ENCODE measurements around the gene CHTF18.
"Not testable (repeated sequence)": the region's sequence is repeated elsewhere in the genome, so short reads cannot be mapped to it uniquely, and the experiment has no call there.

Gene CHTF18

DNA sequence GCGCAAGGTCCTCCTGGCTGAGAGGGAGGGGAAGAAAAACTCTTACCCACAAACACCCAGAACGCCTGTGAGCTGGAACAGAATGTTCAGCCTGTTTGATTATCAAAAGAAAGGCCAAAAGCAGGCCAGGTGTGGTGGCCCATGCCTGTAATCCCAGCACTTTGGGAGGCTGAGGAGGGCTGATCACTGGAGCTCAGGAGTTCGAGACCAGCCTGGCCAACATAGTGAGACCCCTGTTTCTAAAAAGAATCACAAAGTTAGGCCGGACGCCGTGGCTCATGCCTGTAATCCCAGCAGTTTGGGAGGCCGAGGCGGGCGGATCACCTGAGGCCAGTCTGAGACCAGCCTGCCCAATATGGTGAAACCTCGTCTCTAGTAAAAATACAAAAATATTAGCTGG is 12.1 kb upstream of the CHTF18 start:
- not testable (repeated sequence) for DNase-seq (ENCODE audit: low read depth)

DNA sequence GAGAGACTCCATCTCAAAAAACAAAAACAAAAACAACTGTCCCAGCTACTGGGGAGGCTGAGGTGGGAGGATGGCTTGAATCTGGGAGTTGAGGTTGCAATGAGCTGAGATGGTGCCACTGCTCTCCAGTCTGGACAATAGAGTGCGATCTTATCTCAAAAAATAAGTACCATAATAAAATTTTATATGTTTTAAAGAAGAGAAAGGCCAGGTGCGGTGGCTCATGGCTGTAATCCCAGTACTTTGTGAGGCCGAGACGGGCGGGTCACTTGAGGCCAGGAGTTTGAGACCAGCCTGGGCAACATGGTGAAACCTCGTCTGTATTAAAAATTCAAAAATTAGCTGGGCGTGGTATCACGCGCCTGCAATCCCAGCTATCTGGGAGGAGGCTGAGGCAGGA is 11.6 kb upstream of the CHTF18 start:
- no peak for DNase-seq (ENCODE audit: low read depth)

DNA sequence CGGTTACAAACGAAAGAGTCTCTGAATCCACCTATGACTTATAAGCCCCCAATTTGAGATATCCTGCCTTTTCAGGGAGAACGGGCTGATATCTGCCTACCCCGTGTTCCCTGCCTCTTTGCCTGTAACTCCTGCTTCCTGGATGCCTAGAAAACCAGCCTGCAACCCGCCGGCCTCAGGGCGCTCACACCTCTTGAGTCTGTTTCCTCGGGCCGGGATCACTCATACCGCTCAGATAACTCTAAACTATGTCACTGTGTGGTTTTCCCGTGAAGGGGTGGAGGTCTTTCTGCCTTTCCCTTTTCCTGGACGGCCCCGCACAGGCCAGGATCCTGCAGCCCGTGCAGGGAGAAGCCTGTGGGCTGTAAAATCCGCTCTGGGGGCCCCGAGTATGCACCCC is 10.6 kb upstream of the CHTF18 start:
- DNase-seq (ENCODE audit: low read depth) = no peak

DNA sequence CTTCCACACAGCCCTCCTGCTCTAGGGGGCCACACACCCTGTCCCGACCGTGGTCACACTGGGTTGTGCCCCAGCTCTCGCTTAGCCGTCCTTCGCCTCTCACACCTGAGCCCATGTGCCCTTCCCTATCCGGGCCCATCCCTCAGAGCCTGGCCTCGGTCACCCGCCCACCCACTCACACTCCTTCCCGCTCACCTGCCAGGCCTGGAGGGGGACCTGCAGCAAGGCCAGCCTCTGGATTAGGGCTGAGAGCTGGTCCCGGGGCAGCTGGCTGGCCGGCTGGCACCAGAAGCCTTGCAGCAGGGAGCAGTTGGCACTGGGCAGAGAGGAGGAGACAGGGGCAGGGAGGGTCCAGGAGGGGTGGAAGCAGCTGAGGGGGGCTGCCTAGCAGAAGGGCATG is 10.0 kb upstream of the CHTF18 start:
- DNase-seq (ENCODE audit: low read depth) = no peak

DNA sequence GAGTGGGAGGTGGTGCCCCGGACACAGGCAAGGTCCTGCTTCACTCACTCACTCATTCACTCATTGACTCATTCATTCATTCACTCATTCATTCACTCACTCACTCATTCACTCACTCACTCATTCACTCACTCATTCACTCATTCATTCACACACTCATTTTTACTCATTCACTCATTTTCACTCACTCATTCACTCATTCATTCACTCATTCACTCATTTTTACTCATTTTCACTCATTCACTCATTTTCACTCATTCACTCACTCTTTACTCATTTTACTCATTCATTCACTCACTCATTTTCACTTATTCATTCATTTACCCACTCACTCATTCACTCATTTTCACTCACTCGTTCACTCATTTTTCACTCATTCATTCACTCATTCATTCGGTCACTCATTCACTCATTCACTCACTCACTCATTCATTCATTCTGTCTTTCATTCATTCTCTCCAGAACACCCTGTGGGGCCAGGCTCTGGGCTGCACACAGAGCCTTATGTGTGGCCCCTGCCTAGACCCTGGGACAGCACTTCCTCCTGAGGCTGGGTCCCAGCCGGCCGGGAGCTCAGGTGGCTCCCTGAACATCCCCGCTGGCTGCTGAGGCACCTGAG is 9.4 kb upstream of the CHTF18 start:
- DNase-seq (ENCODE audit: low read depth) = no peak

DNA sequence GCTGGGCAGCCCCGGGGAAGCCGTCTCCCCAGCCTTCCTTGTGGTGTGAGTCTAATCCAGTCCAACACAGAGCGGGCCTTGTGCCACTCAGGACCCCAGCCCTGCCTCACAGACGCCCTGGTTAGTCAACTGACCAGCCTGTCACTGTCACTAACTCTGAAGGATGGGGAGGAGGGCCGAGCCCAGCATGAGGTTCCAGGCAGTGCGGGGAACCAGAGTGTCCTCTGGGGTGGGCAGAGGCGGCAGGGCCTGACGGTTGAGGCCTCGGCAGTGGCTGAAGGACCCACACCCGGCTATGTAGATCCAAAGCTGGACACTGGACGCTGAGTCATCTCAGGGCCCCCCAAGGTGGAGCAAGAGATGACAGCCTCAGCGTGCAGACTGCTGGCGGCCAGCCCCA is 8.9 kb upstream of the CHTF18 start:
- DNase-seq (ENCODE audit: low read depth) = no peak

DNA sequence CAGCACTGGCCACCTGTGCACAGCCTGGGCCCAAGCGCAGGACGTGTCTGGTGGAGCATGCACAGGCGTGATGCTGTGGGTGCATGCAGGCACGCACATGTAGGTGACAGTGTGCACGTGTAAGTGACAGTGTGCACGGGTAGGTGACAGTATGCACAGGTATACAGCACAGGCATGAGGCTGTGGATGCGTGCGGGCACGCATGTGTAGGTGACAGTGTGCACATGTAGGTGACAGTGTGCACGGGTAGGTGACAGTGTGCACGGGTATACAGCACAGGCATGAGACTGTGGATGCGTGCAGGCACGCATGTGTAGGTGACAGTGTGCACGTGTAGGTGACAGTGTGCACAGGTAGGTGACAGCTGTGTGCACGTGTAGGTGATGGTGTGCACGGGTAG is 8.1 kb upstream of the CHTF18 start:
- no peak for DNase-seq (ENCODE audit: low read depth)

DNA sequence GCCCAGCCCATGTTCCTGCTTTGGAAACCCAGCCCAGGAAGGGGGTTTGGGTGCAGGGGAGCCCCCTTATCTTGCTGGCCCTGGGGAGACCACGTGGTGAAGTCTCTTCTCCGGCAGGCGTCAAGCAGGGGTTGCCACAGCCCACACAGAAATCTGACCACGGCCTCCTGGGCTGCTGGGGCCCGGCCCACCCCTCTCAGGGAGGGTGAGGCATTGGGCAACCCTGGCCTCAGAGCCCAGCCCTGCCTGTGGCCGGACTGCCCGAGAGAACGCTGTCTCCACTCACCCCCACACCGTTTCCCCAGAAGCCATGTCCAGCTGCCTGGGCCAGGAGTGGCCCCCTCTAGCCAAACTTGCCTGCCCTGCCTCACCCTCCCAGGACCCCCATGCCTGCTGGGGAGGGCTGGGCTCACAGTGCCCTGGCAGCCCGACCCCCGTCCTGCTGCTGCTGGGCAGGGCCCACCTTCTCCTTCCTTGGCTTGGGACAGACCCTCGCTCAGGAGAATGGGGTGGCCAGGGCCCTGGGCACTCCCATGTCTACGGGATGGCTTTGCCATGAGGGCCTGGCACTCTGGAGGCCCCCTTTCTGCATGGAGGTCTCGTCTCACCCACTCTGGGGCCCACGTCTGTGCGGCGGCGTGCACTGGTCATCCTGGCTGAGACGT is 6.9 kb upstream of the CHTF18 start:
- no peak for DNase-seq (ENCODE audit: low read depth)

DNA sequence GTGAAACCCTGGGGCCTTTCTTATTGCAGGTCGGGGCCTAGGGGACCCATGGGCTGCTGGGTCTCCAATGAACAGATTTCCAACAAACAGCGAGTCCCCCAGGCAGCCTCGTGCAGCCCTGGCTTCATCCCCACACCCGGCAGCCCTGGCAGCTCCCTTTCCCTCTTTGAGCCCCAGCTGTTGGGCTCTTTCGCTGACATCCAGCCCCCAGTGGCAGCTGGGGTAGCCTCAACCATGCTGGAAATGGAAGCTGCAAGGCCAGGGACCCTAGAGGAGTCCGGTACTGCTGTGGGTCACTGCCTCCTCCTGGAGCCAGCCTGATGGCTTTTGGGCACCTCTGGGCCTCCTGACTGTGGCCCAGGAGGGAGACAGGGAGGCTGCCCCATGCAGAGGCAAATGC is 6.2 kb upstream of the CHTF18 start:
- DNase-seq (ENCODE audit: low read depth) = no peak

DNA sequence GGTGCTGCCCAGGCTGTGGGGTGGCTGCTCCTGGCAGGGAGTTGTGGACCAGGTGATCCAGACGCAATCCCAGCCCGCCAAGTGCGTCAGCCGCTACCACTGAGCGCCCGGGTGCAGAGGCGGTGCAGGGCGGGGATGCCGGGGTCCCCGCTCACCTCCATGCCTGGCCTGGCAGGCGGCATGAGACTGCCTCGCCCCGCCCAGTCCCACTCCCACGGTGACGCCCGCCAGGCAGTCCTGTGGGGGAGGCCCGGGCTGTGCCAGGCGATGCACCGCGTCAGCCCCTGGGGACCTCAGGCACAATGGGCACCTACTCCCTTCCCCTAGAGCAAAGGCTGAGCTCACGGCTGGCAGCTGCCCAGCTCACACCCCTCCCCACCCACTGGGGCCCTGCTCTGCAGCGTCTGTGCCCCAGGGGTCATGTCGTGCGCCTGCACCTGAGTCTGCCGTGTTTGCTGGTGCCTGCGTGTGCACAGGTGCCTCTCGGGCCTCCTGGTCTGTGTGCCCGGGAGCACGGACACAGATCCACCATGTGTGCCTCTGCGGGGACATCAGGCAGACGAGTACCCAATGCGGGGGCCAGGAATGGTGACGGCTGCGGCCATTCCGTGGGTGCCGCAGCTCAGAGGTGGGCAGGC is 5.5 kb upstream of the CHTF18 start:
- no peak for DNase-seq (ENCODE audit: low read depth)

DNA sequence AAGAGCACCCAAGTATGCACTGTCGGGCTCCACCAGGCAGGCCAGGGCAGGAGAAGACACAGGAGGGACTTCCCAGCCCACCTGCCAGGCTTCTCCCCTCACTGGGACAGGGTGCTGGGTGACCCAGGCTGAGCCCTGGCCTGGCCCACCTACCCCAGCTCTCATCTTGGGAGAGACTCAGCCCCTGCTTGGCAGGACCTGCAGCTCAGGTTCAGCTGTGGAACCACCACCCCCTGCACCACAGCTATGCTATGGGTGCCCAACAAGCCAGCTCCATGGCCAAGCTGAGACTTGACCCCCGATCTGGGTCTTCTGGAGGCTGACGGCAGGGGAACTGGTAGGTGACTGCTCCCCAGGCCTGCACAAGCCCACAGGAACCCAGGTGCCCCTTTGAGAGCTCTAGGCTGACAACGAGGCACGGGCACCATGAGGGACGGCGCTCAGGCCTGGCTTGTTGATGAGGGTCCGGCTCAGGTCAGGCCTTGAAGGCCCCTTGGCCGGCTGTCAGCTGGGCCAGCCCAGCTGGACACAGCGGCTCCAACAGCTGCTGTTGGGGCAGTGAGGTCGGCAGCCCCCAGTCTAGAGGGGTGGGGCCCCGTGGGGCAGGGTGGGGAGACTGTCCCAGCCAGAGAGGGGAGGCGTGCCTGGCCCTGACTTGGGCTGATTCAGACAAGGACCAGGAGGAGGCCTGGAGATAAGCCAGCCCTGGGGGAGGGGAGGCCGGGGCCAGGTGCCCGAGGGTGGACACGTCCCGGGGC is 4.8 kb upstream of the CHTF18 start:
- DNase-seq (ENCODE audit: low read depth) = no peak

DNA sequence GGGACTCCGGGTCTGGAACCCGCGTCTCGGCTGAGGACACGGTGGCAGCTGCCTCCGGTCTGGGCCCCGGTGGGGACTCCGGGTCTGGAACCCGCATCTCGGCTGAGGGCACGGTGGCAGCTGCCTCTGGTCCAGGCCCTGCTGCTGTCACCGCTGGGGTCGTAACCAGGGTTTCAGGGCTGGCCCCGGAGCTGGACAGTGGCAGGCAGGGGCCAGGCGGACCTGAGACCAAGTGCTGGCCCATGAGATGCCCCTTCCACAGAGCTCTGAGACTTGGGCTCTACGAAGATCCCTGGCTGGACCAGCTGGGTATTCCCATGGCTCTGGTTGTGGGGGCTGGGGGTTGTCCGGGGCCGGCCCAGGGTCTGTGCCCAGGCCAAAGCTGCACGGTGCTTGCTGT is 4.0 kb upstream of the CHTF18 start:
- DNase-seq (ENCODE audit: low read depth) = no peak

DNA sequence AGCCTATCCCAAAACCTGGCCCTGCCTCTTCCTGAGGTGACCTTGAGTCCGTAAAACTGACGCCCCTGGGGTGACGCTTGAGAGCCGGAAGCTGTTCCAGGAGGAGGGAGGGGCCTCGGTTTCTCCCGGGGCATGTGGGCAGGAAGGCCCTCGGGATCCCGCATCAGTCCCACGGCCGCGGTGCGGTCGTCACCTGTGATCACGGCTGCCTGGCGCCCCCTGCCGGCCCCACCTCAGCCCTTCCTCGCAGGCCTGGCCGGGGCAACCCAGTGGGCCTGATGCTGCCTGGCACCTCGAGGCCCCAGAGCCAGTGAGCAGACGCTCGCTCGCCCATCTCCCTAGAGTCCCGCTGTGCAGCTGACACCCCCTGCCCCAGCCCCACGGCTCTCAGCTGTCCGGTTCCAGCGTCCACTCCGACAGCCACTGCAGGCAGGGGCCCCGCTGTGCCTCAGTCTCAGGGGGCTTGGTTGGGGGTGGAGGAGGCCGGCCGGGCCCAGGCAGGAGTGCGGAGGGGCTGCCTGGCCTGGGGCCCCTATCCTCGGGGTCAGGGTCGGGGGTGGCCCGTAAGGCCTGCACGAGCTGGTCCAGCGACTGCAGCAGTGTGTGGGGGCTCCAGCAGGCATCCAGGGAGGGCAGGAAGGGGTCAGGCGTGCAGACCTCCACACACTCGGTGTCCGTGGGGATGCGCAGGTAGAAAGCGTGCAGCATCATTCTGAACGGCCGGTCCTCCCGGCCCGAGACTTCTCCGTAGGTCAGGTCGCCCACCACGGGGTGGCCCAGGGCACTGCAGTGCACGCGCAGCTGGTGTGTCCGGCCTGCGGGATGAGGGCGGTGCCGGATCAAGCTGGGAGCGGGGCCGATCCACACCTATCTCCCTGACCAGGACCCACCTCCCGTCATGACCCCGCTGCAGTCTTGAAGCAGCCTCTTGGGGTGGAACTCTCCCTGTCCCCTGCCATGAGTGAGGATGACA is 2.6 kb upstream of the CHTF18 start:
- DNase-seq (ENCODE audit: low read depth) = peak; percentile 54

DNA sequence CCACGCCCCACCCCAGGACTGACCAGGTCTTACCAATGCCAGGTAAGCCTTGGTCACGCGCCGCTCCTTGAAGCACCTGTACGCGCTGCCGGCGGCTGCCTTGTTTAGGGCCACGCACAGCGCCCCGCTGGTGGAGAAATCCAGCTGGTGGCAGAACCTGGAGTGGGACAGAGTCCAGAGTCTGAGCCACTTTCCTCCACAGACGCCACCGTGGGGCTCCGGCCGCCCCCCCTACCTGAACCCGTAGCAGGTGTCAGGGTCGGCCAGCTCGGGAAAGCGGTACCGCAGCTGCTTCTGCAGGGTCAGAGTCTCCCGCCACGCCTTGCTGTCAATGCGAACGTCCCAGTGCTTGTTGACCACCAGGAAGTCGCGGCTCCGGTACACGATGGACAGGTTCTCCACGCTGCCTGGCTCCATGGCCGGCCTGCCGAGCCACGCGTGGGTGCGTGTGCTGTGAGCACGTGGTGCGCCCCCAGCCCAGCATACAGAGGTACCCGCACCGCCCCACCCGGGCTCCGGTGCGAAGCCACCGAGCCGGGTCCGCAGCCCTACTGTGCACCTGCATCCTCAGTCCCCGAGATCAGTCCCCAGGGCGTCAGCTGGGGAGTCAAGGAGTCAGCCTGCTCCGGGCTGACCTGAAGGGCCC is 976 bp upstream of the CHTF18 start:
- no peak for DNase-seq (ENCODE audit: low read depth)

DNA sequence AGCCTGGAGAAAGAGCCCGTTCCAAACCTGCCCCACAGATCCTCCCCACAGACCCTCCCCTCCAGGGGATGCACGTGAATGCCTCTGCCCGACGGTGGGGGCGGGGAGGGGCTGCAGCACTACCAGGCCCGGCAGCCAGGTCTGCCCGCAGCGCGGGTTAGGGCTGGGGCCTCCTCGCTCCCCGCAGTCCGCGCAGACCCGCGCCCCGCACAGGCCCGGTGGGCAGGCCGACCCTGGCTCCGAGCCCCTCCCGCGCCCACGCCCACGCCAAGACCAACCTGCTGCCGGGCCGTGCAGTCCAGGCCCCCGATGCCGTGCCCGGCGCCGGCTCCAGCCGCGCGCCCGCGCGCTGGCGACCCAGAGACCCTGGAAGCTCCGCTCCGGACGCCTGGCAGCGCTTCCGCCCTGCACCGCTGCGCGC is 432 bp upstream of the CHTF18 start, which contains the start of gene RPUSD1:
Gene RPUSD1, minus strand, starts transcription at position 404 of the 421 bp plus-strand sequence. CDS start 644 bp downstream, outside the sequence.
- no peak for DNase-seq (ENCODE audit: low read depth)

DNA sequence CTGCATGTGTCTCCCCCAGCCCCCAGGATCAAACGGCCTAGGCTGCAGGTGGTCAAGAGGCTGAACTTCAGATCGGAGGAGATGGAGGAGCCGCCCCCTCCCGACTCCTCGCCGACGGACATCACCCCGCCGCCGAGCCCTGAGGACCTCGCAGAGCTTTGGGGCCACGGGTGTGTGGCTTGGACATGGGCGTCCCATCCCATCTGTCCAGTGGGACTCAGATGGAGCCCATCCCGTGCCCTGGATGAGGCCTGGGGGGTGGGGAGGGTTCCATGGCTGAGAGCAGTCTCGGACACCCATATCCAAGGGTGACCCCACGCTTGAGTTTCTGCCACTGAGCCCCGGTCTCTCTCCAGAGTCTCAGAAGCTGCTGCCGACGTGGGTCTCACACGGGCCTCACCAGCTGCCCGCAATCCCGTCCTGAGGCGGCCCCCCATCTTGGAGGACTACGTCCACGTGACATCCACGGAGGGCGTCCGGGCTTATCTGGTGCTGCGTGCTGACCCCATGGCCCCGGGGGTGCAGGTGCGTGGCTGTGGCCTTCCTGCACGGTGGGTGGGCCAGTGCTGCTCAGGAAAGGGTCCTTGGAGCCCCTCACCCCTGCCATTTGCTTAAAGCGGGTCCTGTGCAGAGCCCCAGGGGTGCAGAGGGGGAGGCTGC is 901 bp downstream of the CHTF18 start:
- DNase-seq (ENCODE audit: low read depth) = no peak

DNA sequence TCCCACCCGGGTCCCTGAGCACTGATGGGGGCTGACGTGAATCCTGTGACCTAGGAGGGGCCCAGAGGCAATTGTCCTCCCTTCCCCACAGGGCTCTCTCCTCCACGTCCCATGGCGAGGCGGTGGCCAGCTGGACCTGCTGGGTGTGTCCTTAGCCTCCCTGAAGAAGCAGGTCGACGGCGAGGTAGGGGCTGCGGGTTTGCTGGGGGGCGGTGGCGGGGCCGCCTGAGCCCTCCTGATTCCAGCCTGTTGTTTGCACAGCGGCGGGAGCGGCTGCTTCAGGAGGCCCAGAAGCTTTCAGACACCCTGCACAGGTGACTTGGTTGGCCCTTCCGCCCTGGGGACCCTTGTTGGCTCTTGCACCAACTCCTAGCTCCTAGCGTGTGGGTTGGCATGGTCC is 1.7 kb downstream of the CHTF18 start:
- no peak for DNase-seq (ENCODE audit: low read depth)

DNA sequence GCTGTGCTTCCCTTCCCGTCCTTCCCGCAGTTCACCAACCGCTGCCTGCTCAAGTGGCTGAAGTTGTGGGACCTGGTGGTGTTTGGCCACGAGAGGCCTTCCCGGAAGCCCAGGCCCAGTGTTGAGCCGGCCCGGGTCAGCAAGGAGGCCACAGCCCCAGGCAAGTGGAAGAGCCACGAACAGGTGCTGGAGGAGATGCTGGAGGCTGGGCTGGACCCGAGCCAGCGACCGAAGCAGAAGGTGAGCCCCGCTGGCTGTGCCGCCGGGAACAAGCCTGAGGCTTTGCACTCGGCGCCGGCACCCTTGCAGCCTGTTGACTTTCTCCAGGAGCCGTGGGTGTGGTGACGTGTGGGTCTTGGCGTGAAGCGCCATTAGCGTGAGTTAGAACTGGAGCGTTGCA is 2.7 kb downstream of the CHTF18 start:
- no peak for DNase-seq (ENCODE audit: low read depth)

DNA sequence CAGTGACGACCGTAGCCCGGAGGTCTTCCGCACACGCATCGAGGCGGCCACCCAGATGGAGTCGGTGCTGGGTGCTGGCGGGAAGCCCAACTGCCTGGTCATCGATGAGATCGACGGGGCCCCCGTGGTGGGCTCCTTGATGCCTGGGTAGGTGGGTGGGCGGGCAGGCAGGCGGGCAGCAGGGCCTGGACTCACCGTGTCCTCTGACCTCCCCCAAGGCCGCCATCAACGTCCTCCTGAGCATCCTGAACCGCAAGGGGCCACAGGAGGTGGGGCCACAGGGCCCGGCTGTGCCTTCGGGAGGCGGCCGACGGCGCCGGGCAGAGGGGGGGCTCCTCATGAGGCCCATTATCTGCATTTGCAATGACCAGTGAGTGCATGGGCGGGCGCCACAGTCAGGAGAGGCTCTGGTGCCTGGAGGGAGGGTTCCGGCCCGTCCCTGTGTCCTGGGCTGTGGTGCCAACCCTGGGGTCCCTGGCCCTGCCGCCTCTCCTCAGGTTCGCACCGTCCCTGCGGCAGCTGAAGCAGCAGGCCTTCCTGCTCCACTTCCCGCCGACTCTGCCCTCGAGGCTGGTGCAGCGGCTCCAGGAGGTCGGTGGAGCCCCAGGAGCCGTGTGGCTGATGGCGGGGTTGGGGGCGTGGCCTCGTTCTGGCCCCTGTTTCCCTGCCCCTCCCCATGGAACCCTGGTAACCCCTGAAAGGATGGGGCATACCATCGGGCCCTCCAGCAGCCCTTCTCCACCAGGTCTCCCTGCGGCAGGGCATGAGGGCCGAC is 4.0 kb downstream of the CHTF18 start:
- DNase-seq (ENCODE audit: low read depth) = no peak

DNA sequence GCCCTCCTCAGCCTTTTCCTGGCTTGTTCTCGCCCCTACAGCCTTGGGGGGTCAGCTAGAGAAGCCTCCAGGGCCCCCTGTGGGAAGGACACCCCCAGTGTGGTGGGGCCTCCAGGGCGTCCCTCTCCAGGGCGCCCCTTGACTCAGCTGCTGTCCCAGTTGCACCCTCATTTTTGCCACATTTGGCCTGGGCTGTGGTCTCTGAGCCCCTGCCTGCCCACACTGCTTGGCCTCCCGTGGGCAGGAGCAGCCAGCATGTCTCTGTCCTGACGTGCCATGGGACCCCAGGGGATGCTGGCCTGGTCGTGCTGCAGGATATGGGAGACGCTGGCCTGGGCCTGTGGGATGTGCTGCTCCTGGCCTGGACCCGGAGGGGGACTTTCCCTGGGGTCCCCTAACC is 5.0 kb downstream of the CHTF18 start:
- no peak for DNase-seq (ENCODE audit: low read depth)

Measured in activated T-cell treated with anti-CD3 and anti-CD28 coated beads for 24 hours (primary cell).